Right renal cortex interstitium (tissue), 3 donors: ENCODE results near the gene LRMDA. TPM values are rescaled to one million over a fixed set of nuclear protein-coding genes. Genes with fewer than 3 reads are reported as not detected.
A peak's percentile ranks its signal among the peaks of the same experiment; 100 is the strongest.

ENCODE experiments used
- DNase-seq, 3 donors: peaks; one replicate each; pipeline ENCODE4 v3.0.0-alpha.2; 2013; ENCODE audit warnings: low read depth in 3 of 3, low spot score in 2 of 3
- polyA plus RNA-seq, 3 donors: library from polyadenylated mRNA; unstranded; fragments of 120-200 nt; gene quantifications; one replicate each; pipeline ENCODE4 v1.2.1, GENCODE V29; 2013; ENCODE audit not compliant: insufficient read length in 3 of 3

LRMDA gene
- polyA plus RNA-seq, 3 donors, result 20.9 to 21.7 (median 21.2) TPM

DNA sequence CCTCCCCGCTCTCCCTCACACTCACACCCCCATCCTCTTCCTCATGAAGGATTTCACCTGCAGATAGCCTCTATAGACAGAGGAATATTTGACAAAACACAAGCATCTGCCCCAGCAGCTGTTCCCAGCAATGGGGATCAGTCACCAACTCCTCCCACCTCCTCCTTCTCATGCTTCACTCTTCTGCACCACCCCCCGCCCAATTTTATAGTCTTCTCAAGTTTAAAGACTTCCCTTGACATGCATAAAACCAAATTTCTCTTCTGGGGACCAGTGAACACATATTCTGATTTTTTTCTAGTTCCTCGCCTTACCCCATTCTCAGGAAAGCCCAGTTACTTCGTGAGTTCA is 654.4 kb downstream of the LRMDA start:
- no peak for DNase-seq

DNA sequence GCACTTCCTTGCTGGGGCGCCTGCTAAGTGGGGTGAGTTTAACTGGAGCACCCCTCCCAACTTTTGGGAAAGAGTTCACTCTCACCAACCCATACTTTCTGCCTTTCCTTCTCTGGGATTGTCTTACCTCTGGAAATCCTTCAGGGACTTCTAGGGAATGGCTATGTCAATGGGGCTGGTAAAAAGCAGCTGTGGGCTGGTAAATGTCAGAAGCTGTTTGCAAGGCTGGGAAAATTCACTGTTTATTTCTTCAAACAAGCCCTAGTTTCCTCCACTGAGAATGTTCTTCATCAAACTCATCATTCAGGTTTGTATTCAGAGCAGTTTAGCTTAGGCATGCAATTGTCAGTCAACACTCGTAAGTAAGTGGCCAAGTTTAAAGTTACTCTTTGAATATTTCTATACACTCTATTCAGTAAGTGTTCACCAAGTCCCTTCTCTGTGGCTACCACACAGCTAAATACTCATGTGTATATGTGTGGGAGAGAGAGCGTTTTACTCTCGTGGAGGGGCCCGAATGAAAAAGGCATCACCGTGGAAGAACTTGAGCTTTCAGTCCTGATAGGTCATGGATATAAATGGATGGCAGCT is 654.8 kb downstream of the LRMDA start:
- no peak for DNase-seq

DNA sequence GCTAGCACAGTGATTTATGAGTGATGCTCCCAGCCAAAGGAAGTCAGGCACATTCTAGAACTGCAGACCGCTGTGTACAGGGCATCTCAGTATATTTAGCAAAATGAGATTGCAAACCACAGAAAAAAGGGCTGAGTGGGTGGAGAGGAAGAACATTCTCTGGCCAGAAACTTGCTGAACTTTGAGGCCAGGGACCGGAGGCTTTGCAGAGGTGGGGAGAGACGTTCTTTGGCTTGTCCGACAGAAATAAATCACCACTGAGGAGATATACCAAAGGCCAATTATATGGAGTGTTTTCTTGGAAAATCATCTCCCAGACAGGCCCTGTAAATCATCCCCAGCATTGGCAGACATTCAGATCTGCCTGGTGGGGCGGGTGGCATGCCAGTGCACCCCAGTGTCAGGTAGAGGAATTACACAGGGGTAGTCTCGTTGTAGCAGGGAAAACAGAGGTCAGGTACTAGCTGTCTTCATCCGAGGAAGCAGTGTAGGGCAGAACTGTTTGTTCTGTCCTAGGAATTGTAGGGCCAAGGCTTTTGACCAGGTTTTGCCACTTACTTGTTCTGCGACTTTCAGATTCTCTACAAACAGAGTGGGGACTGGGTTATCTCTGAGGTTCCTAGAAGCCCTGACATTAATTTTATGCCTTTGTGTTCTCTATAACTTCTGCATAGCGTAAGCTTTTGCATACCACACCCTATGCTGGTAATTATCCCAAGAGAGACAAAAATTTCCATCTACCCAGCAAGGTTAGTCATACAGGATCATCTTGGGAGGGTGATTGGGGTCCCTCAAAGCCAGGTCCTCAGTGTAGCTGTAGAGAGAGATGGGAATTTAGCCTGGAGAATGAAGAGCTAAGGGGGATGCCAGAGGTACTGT is 655.6 kb downstream of the LRMDA start:
- peak in 2 of 3 donors; percentile 51 to 62 for DNase-seq

DNA sequence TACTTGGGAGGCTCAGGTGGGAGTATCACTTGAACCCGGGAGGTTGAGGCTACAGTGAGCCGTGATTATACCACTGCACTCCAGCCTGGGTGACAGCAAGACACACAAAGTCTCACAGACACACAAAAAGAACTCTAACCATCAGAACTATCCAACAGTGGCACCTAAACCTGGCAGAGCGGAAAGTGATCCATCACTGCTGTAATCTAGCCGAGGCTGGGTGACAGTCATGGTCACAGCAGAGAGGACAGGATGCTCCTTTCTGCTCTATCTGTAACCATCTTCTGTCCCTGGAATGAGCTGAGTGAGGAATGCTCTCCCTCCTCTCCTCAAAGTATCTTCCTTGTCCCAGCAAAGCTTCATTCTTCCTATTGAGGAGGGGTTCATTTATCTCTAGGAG is 656.6 kb downstream of the LRMDA start:
- no peak for DNase-seq

GRCh38 chr10:76088980-76089379 is 657.6 kb downstream of the LRMDA start:
- no peak for DNase-seq

- DNase-seq, result no peak
Observed at GRCh38 chr10:76089556-76090180, 658.2 kb downstream of the LRMDA start.

DNA sequence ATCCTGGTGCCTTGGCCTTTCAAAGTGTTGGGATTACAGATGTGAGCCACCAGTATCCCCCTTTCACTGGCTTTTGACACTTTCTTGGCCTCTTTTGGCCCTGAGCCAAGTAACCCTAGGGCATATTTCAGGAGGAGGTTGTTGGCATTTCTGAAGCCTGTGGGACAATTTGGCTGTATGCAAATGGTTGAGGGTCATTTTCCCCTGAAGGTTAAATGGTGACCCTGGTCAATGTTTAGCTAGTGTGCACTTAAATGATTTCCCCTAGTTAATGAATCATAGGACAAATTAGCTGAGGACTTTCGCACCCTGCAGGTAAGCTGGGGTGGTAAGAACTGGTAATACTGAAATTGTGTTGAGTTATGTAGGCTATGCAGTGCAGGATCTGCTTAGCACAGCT is 660.5 kb downstream of the LRMDA start:
- no peak for DNase-seq

- no peak for DNase-seq
Observed at GRCh38 chr10:76106611-76107010, 675.2 kb downstream of the LRMDA start.

DNA sequence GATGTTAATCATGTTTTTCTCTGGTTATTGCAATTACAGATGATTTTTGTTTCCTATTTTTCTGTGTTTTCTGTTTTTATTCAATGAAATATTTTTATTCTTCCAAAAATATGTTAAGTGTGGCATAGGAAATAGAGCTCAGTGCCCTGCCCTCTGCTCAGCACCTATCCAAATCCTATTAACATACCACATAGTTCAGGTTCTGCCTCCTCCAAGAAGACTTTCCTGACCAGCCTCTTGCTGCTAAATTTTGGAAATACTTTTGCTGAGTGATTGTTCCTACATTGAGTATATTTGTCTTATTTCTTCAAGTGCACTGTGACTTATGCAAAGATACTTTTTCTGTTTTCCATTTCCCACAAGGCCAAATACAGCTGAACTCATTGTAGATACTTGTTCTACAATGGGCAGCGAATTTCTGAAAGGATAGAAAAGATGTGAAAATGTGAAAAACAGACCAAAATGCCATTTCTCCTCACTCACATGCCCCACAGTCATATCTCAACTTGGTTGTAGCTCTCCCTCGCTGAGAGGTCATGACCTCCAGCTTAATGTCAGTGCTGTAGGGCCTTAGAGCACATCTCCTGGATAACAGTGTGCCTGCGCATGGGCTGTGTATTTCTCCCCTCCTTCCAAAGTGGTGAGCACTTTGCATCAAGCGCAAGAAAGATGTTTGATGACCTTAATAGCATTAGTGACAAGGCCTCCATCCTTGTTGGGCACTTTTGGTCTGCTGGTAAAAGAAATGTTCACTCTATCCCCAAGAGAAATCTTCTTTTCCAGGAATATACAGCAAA is 677.3 kb downstream of the LRMDA start:
- no peak for DNase-seq

- no peak for DNase-seq
Observed at GRCh38 chr10:76111404-76111803, 680.0 kb downstream of the LRMDA start.

DNA sequence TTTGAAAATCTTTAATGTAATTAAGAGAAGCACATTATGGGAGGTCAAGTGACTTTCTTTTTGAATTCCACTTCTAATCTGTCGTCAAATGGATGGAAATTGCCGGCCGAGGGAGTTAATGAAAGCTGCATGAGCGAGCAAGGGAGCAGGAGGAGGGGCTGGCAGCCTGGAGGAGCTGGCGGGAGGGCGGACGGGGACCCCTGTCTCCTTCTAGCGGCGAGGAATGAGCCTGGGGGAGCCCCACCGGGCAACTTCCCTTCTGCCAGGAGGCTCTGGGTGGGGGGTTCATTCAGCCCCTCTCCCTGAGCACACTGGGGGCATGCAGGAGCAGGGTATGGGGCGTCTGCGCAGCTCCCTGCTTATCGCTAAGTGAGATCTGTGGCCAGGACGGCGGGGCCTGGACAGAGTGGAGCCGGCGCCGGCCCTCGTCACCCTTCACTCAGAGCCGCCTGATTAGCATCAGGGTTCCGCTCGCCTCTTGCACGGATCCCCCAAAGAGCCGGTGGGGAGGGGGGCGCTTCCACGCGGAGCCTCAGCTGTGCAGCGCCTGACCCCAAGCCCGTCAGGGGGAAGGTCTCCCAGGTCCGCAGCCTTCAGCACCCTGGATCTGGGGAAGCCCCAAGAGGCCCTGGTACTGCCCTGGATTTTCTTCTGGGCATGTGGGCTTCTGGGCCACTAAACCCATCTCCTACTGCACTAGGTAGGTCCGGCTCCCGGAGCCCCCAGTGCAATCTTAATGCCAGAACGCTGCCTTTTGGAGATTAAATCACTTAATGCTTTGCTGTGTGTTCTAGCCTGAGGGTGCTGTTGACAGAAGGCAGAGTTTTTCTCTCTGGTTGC is 680.8 kb downstream of the LRMDA start:
- no peak for DNase-seq

- no peak for DNase-seq
Observed at GRCh38 chr10:76112826-76113150, 681.4 kb downstream of the LRMDA start.

- DNase-seq, result no peak
Observed at GRCh38 chr10:76113952-76114351, 682.5 kb downstream of the LRMDA start.

- no peak for DNase-seq
Observed at GRCh38 chr10:76114581-76115001, 683.2 kb downstream of the LRMDA start.

GRCh38 chr10:76115131-76115470 is 683.7 kb downstream of the LRMDA start:
- no peak for DNase-seq

GRCh38 chr10:76115471-76116155 is 684.2 kb downstream of the LRMDA start:
- no peak for DNase-seq

GRCh38 chr10:76116523-76116922 is 685.1 kb downstream of the LRMDA start:
- no peak for DNase-seq

DNA sequence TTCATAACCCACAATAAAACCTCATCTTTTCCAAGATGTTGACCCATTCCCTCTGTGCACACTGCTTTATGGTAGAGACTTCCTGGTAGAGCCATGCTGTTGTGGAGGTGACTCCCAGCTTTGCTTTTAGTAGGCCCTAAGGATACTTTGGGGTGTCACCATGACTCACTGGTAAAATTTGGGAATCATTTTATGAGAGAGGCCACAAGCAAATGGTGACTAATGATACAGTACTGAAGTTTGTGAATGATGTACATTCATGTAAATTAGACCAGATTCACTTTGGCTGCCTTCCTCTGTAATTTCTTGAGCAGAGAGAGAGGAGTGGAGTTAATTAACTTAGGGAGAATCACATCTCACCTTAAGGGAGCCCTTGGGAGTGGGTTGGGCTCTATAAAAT is 686.5 kb downstream of the LRMDA start:
- DNase-seq, result no peak

DNA sequence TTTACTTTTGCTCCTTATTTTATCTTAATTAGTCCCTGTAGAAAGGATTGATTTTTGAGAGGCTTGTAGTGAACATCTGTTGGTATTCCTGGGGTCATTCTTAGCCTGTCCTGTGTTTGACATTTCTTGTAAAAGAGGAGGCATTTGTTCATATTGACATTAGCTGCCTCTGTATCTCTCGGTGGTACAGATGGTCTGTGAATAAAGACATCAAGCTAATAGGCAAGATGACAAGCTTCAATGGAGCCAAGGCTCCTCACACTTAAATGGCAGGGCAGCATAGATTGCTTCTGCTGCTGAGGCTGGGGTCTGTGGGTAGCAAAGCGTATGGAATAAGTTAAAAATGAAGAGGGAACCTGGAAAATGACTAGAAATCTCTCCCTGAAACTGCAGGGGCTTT is 687.6 kb downstream of the LRMDA start:
- no peak for DNase-seq

DNA sequence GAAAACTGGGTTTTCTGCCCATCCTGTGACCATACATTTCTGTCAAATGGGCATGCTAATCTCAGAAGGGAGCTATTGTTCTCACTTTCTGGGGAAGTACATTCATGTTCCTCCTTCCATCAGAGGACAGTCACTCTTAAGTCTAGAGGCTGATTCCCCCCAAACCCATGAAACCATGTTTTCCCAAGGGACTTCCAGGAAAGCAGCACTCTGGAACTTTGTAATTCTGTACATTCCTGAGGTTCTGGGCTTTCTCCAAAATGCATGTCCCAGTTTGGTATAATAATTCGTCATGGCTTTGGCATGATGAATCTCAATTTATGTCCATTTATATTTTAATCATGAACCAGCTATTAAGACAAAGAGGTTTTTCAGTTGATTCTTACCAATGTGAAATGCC is 688.1 kb downstream of the LRMDA start:
- no peak for DNase-seq
